ENCODE measurements around the gene LRRC8A. TPM values are rescaled to one million over a fixed set of nuclear protein-coding genes. Genes with fewer than 3 reads are reported as not detected.

Gene LRRC8A
- total RNA-seq, 1 donor: 38.0 TPM

DNA sequence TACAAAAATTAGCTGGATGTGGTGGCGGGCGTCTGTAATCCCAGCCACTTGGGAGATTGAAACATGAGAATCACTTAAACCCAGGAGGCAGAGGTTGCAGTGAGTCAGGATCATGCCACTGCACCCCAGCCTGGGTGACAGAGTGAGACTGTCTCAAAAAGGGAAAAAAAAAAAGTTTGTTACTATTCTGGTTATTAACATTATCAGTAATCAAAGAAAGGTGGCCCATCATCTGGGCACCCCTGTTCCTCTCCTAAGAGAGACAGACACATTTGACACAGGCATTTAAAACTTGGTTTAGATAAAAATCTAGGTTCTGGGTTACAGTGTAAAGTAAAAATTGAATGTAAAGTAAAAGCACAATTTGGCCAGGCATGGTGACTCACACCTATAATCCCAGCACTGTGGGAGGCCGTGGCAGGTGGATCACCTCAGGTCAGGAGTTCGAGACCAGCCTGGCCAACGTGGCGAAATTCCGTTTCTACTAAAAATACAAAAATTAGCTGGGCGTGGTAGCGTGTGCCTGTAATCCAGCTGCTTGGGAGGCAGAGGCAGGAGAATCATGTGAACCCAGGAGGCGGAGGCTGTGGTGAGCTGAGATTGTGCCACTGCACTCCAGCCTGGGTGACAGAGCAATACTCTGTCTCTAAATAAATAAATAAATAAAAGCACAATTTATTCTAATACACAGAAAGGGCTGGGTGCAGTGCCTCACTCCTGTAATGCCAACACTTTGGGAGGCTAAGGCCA lies 22.1 kb downstream of the LRRC8A start:
- Histone ChIP-seq H3K36me3 (ENCODE audit: insufficient read depth, low read length) (peaks cover 30% of the 10 kb centered on the region), H3K79me2 (ENCODE audit: insufficient read depth, low read length) (peaks cover 58% of the 10 kb centered on the region), H4K20me1 (ENCODE audit: insufficient read depth, low read length) (peaks cover 5% of the 10 kb centered on the region), H2AFZ (ENCODE audit: low read length) (no peak overlapping the region), H3K27me3 (ENCODE audit: insufficient read depth, low read length) (no peaks in the 10 kb centered on the region), H3K4me3 (ENCODE audit: insufficient read depth, low read length) (no peak overlapping the region), H3K4me2 (ENCODE audit: insufficient read depth, low read length) (no peak overlapping the region), H3K4me1 (ENCODE audit: insufficient read depth, low read length) (peaks cover 6% of the 10 kb centered on the region), H3K9me3 (ENCODE audit: low read depth, low read length) (no peaks in the 10 kb centered on the region), H3K27ac (ENCODE audit: low read depth, low read length) (peak overlapping the region; percentile 42)
- TF ChIP-seq, protein P1, sequence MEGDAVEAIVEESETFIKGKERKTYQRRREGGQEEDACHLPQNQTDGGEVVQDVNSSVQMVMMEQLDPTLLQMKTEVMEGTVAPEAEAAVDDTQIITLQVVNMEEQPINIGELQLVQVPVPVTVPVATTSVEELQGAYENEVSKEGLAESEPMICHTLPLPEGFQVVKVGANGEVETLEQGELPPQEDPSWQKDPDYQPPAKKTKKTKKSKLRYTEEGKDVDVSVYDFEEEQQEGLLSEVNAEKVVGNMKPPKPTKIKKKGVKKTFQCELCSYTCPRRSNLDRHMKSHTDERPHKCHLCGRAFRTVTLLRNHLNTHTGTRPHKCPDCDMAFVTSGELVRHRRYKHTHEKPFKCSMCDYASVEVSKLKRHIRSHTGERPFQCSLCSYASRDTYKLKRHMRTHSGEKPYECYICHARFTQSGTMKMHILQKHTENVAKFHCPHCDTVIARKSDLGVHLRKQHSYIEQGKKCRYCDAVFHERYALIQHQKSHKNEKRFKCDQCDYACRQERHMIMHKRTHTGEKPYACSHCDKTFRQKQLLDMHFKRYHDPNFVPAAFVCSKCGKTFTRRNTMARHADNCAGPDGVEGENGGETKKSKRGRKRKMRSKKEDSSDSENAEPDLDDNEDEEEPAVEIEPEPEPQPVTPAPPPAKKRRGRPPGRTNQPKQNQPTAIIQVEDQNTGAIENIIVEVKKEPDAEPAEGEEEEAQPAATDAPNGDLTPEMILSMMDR (IDR thresholded peaks at IDR 0.05; ENCODE audit: extremely low read depth, low read depth, low read length): no peak
- DNase-seq (ENCODE audit: insufficient read length, low spot score, missing footprints): peak; percentile 50

DNA sequence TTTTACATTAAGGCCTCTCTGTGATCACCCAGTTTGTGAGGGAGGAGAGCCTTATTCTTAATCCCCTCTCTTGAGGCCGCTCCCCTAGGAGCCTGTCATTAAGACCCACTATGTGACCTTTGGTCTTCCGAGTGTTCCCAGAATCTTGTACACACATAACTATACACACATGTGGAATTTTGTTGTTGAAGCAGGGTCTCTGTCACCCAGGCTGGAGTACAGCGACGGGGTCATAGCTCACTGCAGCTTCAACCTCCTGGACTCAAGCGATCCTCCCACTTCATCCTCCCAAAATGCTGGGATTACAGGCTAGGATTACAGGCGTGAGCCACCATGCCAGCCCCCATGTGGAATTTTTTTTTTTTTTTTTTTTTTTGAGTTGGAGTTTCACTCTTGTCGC lies 24.0 kb downstream of the LRRC8A start:
- H3K27me3 ChIP-seq (ENCODE audit: insufficient read depth, low read length): no peaks in the 10 kb centered on the region
- no peaks in the 10 kb centered on the region for H3K9me3 ChIP-seq (ENCODE audit: low read depth, low read length)
- H3K4me2 ChIP-seq (ENCODE audit: insufficient read depth, low read length): no peak overlapping the region
- TF ChIP-seq, protein P1 (IDR thresholded peaks at IDR 0.05; ENCODE audit: extremely low read depth, low read depth, low read length): no peak
- no peak overlapping the region for H3K27ac ChIP-seq (ENCODE audit: low read depth, low read length)
- peaks cover 6% of the 10 kb centered on the region for H4K20me1 ChIP-seq (ENCODE audit: insufficient read depth, low read length)
- peaks cover 62% of the 10 kb centered on the region for H3K79me2 ChIP-seq (ENCODE audit: insufficient read depth, low read length)
- DNase-seq (ENCODE audit: insufficient read length, low spot score, missing footprints): peak; percentile 48
- H3K36me3 ChIP-seq (ENCODE audit: insufficient read depth, low read length): peaks cover 39% of the 10 kb centered on the region
- H2AFZ ChIP-seq (ENCODE audit: low read length): no peak overlapping the region
- H3K4me3 ChIP-seq (ENCODE audit: insufficient read depth, low read length): no peak overlapping the region
- H3K4me1 ChIP-seq (ENCODE audit: insufficient read depth, low read length): no peaks in the 10 kb centered on the region

- H4K20me1 ChIP-seq (ENCODE audit: insufficient read depth, low read length): peaks cover 6% of the 10 kb centered on the region
- H3K36me3 ChIP-seq (ENCODE audit: insufficient read depth, low read length): peaks cover 37% of the 10 kb centered on the region
- no peaks in the 10 kb centered on the region for H3K27me3 ChIP-seq (ENCODE audit: insufficient read depth, low read length)
- no peak overlapping the region for H3K4me2 ChIP-seq (ENCODE audit: insufficient read depth, low read length)
- peaks cover 61% of the 10 kb centered on the region for H3K79me2 ChIP-seq (ENCODE audit: insufficient read depth, low read length)
- H3K4me3 ChIP-seq (ENCODE audit: insufficient read depth, low read length): no peak overlapping the region
- H2AFZ ChIP-seq (ENCODE audit: low read length): no peak overlapping the region
- H3K4me1 ChIP-seq (ENCODE audit: insufficient read depth, low read length): peaks cover 6% of the 10 kb centered on the region
- DNase-seq (ENCODE audit: insufficient read length, low spot score, missing footprints): no peak
- TF ChIP-seq, protein P1 (IDR thresholded peaks at IDR 0.05; ENCODE audit: extremely low read depth, low read depth, low read length): no peak
- no peak overlapping the region for H3K27ac ChIP-seq (ENCODE audit: low read depth, low read length)
- H3K9me3 ChIP-seq (ENCODE audit: low read depth, low read length): no peaks in the 10 kb centered on the region
Measured at GRCh38 chr9:128906741-128907140, 24.8 kb downstream of the LRRC8A start.

DNA sequence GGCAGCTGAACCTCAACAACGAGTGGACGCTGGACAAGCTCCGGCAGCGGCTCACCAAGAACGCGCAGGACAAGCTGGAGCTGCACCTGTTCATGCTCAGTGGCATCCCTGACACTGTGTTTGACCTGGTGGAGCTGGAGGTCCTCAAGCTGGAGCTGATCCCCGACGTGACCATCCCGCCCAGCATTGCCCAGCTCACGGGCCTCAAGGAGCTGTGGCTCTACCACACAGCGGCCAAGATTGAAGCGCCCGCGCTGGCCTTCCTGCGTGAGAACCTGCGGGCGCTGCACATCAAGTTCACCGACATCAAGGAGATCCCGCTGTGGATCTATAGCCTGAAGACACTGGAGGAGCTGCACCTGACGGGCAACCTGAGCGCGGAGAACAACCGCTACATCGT lies 26.4 kb downstream of the LRRC8A start:
- Histone ChIP-seq H3K4me1 (ENCODE audit: insufficient read depth, low read length) (peaks cover 23% of the 10 kb centered on the region), H4K20me1 (ENCODE audit: insufficient read depth, low read length) (peaks cover 6% of the 10 kb centered on the region), H3K9me3 (ENCODE audit: low read depth, low read length) (no peaks in the 10 kb centered on the region), H3K27me3 (ENCODE audit: insufficient read depth, low read length) (no peaks in the 10 kb centered on the region), H3K79me2 (ENCODE audit: insufficient read depth, low read length) (peaks cover 61% of the 10 kb centered on the region), H3K36me3 (ENCODE audit: insufficient read depth, low read length) (peaks cover 34% of the 10 kb centered on the region), H3K4me3 (ENCODE audit: insufficient read depth, low read length) (no peak overlapping the region), H3K27ac (ENCODE audit: low read depth, low read length) (no peak overlapping the region), H3K4me2 (ENCODE audit: insufficient read depth, low read length) (no peak overlapping the region), H2AFZ (ENCODE audit: low read length) (no peak overlapping the region)
- TF ChIP-seq, protein P1 (IDR thresholded peaks at IDR 0.05; ENCODE audit: extremely low read depth, low read depth, low read length): no peak
- peak; percentile 37 for DNase-seq (ENCODE audit: insufficient read length, low spot score, missing footprints)

All from osteoblast (primary cell).